HepG2 (cell line): Measurements from ENCODE around the gene TRAF3. TPM values are rescaled to one million over a fixed set of nuclear protein-coding genes. Genes with fewer than 3 reads are reported as not detected.

Experiments
- ATM ChIP-seq: fragments of 450-650 bp; IDR thresholded peaks from 2 replicates; pipeline ENCODE4 v1.7.1; 2017; ENCODE audit warnings: mild to moderate bottlenecking, borderline replicate concordance
- DRAP1 ChIP-seq: IDR thresholded peaks from 2 replicates; pipeline ENCODE4 v1.6.1; 2016; ENCODE audit warnings: missing genetic modification reagents, missing compliant biosample characterization
- GRHL1 ChIP-seq: sonication (generic); formaldehyde crosslinking; conservative IDR thresholded peaks from 2 replicates; pipeline ENCODE4 v1.8.0; 2022; ENCODE audit warnings: missing genetic modification reagents
- JUNB ChIP-seq: sonication (generic); formaldehyde crosslinking; IDR thresholded peaks from 2 replicates; pipeline ENCODE4 v1.8.0; 2022; ENCODE audit warnings: missing genetic modification reagents, mild to moderate bottlenecking, borderline replicate concordance
- KAT7 ChIP-seq: IDR thresholded peaks from 2 replicates; pipeline ENCODE4 v1.6.1; 2018; ENCODE audit warnings: borderline replicate concordance, missing compliant biosample characterization
- LBX2 ChIP-seq: sonication (generic); formaldehyde crosslinking; IDR thresholded peaks from 2 replicates; pipeline ENCODE4 v1.5.0; 2020; ENCODE audit warnings: missing genetic modification reagents, mild to moderate bottlenecking, borderline replicate concordance
- MXI1 ChIP-seq: IDR thresholded peaks from 3 replicates; pipeline ENCODE4 v1.6.1; 2012; ENCODE audit warnings: low read depth, low read length, inconsistent platforms, borderline replicate concordance
- MYPOP ChIP-seq: sonication (generic); formaldehyde crosslinking; IDR thresholded peaks from 2 replicates; pipeline ENCODE4 v1.8.1; 2023; ENCODE audit warnings: mild to moderate bottlenecking, moderate library complexity, missing genetic modification reagents
- NONO ChIP-seq, 2 experiments: fragments of 450-650 bp in 1 of 2; sonication (generic) in 1 of 2; formaldehyde crosslinking in 1 of 2; IDR thresholded peaks in 1 of 2; conservative IDR thresholded peaks in 1 of 2; 2 replicates each; pipeline versions ENCODE4 v1.6.1 to v1.8.0; 2017 to 2022; ENCODE audit warnings: mild to moderate bottlenecking in 1 of 2, missing genetic modification reagents in 1 of 2, moderate library complexity in 1 of 2
- POGK ChIP-seq: sonication (generic); formaldehyde crosslinking; conservative IDR thresholded peaks from 2 replicates; pipeline ENCODE4 v1.8.0; 2022; ENCODE audit warnings: mild to moderate bottlenecking, moderate library complexity, missing genetic modification reagents
- RBAK ChIP-seq: sonication (generic); formaldehyde crosslinking; IDR thresholded peaks from 2 replicates; pipeline ENCODE4 v1.5.1; 2020; ENCODE audit warnings: mild to moderate bottlenecking, missing genetic modification reagents
- RFXAP ChIP-seq: sonication (generic); formaldehyde crosslinking; IDR thresholded peaks from 2 replicates; pipeline ENCODE4 v1.4.0; 2020; ENCODE audit warnings: missing genetic modification reagents, borderline replicate concordance
- YY1 ChIP-seq: IDR thresholded peaks from 2 replicates; pipeline ENCODE4 v1.6.1; 2011; ENCODE audit warnings: low read length, low read depth, moderate library complexity, mild to moderate bottlenecking; ENCODE audit not compliant: insufficient read depth, insufficient replicate concordance
- ZHX2 ChIP-seq, 2 experiments: sonication (generic) in 1 of 2; formaldehyde crosslinking in 1 of 2; IDR thresholded peaks; 2 replicates each; pipeline versions ENCODE4 v1.6.1 to v1.9.0; 2014 to 2022; ENCODE audit warnings: antibody characterized with exemption in 1 of 2, borderline replicate concordance in 1 of 2, inconsistent platforms in 1 of 2, low read depth in 1 of 2, missing genetic modification reagents in 1 of 2
- ZNF558 ChIP-seq: sonication (generic); formaldehyde crosslinking; IDR thresholded peaks from 2 replicates; pipeline ENCODE4 v1.9.0; 2022; ENCODE audit warnings: mild to moderate bottlenecking, missing genetic modification reagents, borderline replicate concordance
- ZNF619 ChIP-seq: sonication (generic); formaldehyde crosslinking; IDR thresholded peaks from 2 replicates; pipeline ENCODE4 v1.4.0; 2020; ENCODE audit warnings: mild to moderate bottlenecking, missing genetic modification reagents
- polyA plus RNA-seq, 8 experiments: library from polyadenylated mRNA; depleted of rRNA in 3 of 8; stranded (reverse) in 7 of 8; unstranded in 1 of 8; fragments of >200 nt; fragmentation: Illumina TruSeq in 4 of 8; extraction: Trizol in 4 of 8; gene quantifications; 2 replicates each; pipeline versions ENCODE4 v1.2.1 to v1.2.3, GENCODE V29; 2011 to 2016; ENCODE audit warnings: low read depth in 4 of 8, missing spikeins in 1 of 8, mixed read lengths in 1 of 8; ENCODE audit not compliant: insufficient read depth in 1 of 8
- total RNA-seq, 5 experiments: library from RNA; depleted of rRNA; stranded (reverse); fragments of >200 nt; fragmentation: Illumina TruSeq; extraction: Trizol; gene quantifications; 2 replicates each; pipeline ENCODE4 v1.2.3, GENCODE V29; 2016; ENCODE audit warnings: low read depth in 1 of 5

The TRAF3 gene
- total and polyA plus RNA-seq, 2 of the 13 experiments (the other 11 are each of a cell fraction or from before 2014, with no cell fraction given) = 6.9 to 12.2 TPM

GRCh38 chr14:102873546-102874061 is 96.4 kb downstream of the TRAF3 start (continued):
- TF ChIP-seq ATM (no peak), MXI1 (no peak; the same call in 2 of the 3 replicates), ZNF558 (CRISPR knock-in tag) (no peak), KAT7 (CRISPR knock-in tag) (no peak), JUNB (CRISPR knock-in tag) (no peak), ZNF619 (CRISPR knock-in tag) (no peak), RBAK (no peak), YY1 (peak; percentile 42), RFXAP (CRISPR knock-in tag) (0 out of 2 replicates have a peak, but pooled peaks have one; percentile 46), NONO (IDR thresholded peaks at IDR 0.05) (no peak), NONO (CRISPR knock-in tag; conservative IDR thresholded peaks at IDR 0.05) (peak; percentile 68; the same call in 1 of the 2 replicates), GRHL1 (CRISPR knock-in tag) (no peak), POGK (CRISPR knock-in tag) (no peak), LBX2 (no peak), MYPOP (CRISPR knock-in tag) (peak; percentile 59; the same call in 1 of the 2 replicates), DRAP1 (no peak; the same call in 1 of the 2 replicates), ZHX2 (IDR thresholded peaks at IDR 0.05; ENCODE audit: low read depth) (no peak), ZHX2 (CRISPR knock-in tag; IDR thresholded peaks at IDR 0.05; ENCODE audit: borderline replicate concordance) (peak; percentile 81; the same call in 1 of the 2 replicates)
